Common myeloid progenitor, CD34-positive (primary cell): ENCODE measurements around the gene RIPOR3. TPM values are rescaled to one million over a fixed set of nuclear protein-coding genes. Genes with fewer than 3 reads are reported as not detected.
A peak's percentile ranks its signal among the peaks of the same experiment; 100 is the strongest.

ENCODE experiments used
- CTCF ChIA-PET: fragments of 350-600 bp; sonication (Branson Sonifier 250); formaldehyde crosslinking; loops from one replicate; lab custom pipeline; 2021; ENCODE audit warnings: antibody characterized with exemption; lab: Charles Lee
- POLR2A ChIA-PET: fragments of 350-600 bp; sonication (Branson Sonifier 250); formaldehyde crosslinking; loops from one replicate; lab custom pipeline; 2021; ENCODE audit warnings: antibody characterized with exemption; lab: Charles Lee
- DNase-seq, 3 donors: peaks; one replicate each; pipeline versions ENCODE4 v3.0.0 to v3.0.0-alpha.2; 2013
- H3K27ac ChIP-seq, 2 experiments: 1 replicate in 1 of 2; 2 replicates in 1 of 2; pipeline ENCODE4 v1.7.0; 2013; ENCODE audit warnings: inconsistent platforms in 2 of 2, low read length in 2 of 2, mild to moderate bottlenecking in 2 of 2, low read depth in 1 of 2, moderate library complexity in 1 of 2; ENCODE audit not compliant: severe bottlenecking in 2 of 2, insufficient read depth in 1 of 2, poor library complexity in 1 of 2
- H3K27me3 ChIP-seq, 5 experiments: replicated peaks in 2 of 5; 1 replicate in 3 of 5; 2 replicates in 2 of 5; pipeline versions ENCODE4 v1.6.1 to v1.7.0; 2013; ENCODE audit warnings: low read length in 4 of 5, mild to moderate bottlenecking in 2 of 5, moderate library complexity in 2 of 5, inconsistent platforms in 1 of 5; ENCODE audit not compliant: insufficient read depth in 5 of 5, control insufficient read depth in 4 of 5
- H3K36me3 ChIP-seq, 4 experiments: 1 replicate in 2 of 4; 2 replicates in 2 of 4; pipeline versions ENCODE4 v1.6.1 to v1.7.0; 2013; ENCODE audit warnings: low read length in 3 of 4, control low read depth in 1 of 4, mild to moderate bottlenecking in 1 of 4; ENCODE audit not compliant: control insufficient read depth in 4 of 4, insufficient read depth in 4 of 4
- H3K4me1 ChIP-seq, 4 experiments: 1 replicate in 3 of 4; 2 replicates in 1 of 4; pipeline versions ENCODE4 v1.6.1 to v1.7.1; 2013; ENCODE audit warnings: low read length in 3 of 4, mild to moderate bottlenecking in 3 of 4, control low read depth in 1 of 4, inconsistent platforms in 1 of 4, moderate library complexity in 1 of 4; ENCODE audit not compliant: control insufficient read depth in 4 of 4, insufficient read depth in 4 of 4; ENCODE audit errors: control extremely low read depth in 1 of 4
- H3K4me3 ChIP-seq, 7 experiments: 1 replicate in 4 of 7; 2 replicates in 3 of 7; pipeline versions ENCODE4 v1.5.1 to v1.7.0; 2013; ENCODE audit warnings: mild to moderate bottlenecking in 7 of 7, low read length in 6 of 7, moderate library complexity in 6 of 7, inconsistent platforms in 2 of 7, low read depth in 2 of 7, control low read depth in 1 of 7; ENCODE audit not compliant: insufficient read depth in 4 of 7, control insufficient read depth in 1 of 7; ENCODE audit errors: extremely low read depth in 1 of 7
- H3K9me3 ChIP-seq, 5 experiments: 1 replicate in 4 of 5; 2 replicates in 1 of 5; pipeline versions ENCODE4 v1.6.1 to v1.7.1; 2013; ENCODE audit warnings: low read length in 4 of 5, mild to moderate bottlenecking in 2 of 5, inconsistent platforms in 1 of 5, low read depth in 1 of 5, moderate library complexity in 1 of 5; ENCODE audit not compliant: control insufficient read depth in 4 of 5, insufficient read depth in 2 of 5; ENCODE audit errors: control extremely low read depth in 1 of 5
- WGBS: methylation state at CpG from one replicate; pipeline ENCODE4 v1.1.5; 2013; ENCODE audit not compliant: insufficient coverage; 5-methylcytosine and 5-hydroxymethylcytosine counted together
- polyA plus RNA-seq: library from polyadenylated mRNA; unstranded; fragments of 120-200 nt; gene quantifications from one replicate; pipeline ENCODE4 v1.2.1, GENCODE V29; 2013

Gene RIPOR3
- polyA plus RNA-seq: 27.0 TPM

- Histone ChIP-seq H3K9me3 (no peaks in the 10 kb centered on the region), H3K36me3 (peaks cover 0 to 3% (median 0%) of the 10 kb centered on the region in 4 experiments), H3K27me3 (peaks cover 0 to 2% (median 0%) of the 10 kb centered on the region in 5 experiments), H3K27ac (peak within 1 kb of the TSS; percentile 50 to 79), H3K4me3 (peak within 1 kb of the TSS; percentile 15 to 85 (median 62)), H3K4me1 (peaks cover 3 to 41% (median 20%) of the 10 kb centered on the region in 4 experiments)
- 3% methylated on average over 34 of the region's 42 CpGs for WGBS
- ChIA-PET POLR2A (interaction anchor here (0.6 kb wide), 1 partner anchor 1288 kb away, joined by 3 read pairs; no protein-coding TSS in a partner anchor), CTCF (interaction anchor here (0.6 to 2.1 kb wide), 9 partner anchors 12 to 116 kb away, joined by 3 to 5 read pairs (median 4); no protein-coding TSS in a partner anchor)
- peak; percentile 74 to 93 (median 85) for DNase-seq
Observed at GRCh38 chr20:50690650-50691572, at the start of gene RIPOR3. Gene RIPOR3, minus strand, starts transcription at chr20:50691542. Its CDS starts 414 bp downstream, at chr20:50691128.

- no peaks in the 10 kb centered on the region for H3K27me3 ChIP-seq
- WGBS: 100% methylated on average over 2 of the region's 4 CpGs
- no peaks in the 10 kb centered on the region for H3K9me3 ChIP-seq
- no peak overlapping the region for H3K4me3 ChIP-seq
- CTCF ChIA-PET: no interaction called here
- no peak for DNase-seq
- H3K27ac ChIP-seq: no peak overlapping the region
- H3K4me1 ChIP-seq: peaks cover 2 to 9% (median 4%) of the 10 kb centered on the region in 4 experiments
- H3K36me3 ChIP-seq: peaks cover 0 to 4% (median 0%) of the 10 kb centered on the region in 4 experiments
- POLR2A ChIA-PET: no interaction called here
Observed at GRCh38 chr20:50737352-50737751, 46.0 kb upstream of the RIPOR3 start.

GRCh38 chr20:50735813-50736212, 44.5 kb upstream of the RIPOR3 start:
- CTCF ChIA-PET: interaction anchor here (0.6 kb wide), 1 partner anchor 1559 kb away, joined by 3 read pairs; no protein-coding TSS in a partner anchor

GRCh38 chr20:50734730-50735679, 43.7 kb upstream of the RIPOR3 start:
- Histone ChIP-seq H3K27me3 (no peaks in the 10 kb centered on the region), H3K9me3 (no peaks in the 10 kb centered on the region), H3K4me1 (peaks cover 6 to 23% (median 15%) of the 10 kb centered on the region in 4 experiments), H3K4me3 (no peak overlapping the region), H3K36me3 (peaks cover 0 to 4% (median 0%) of the 10 kb centered on the region in 4 experiments), H3K27ac (no peak overlapping the region)
- CTCF ChIA-PET: interaction anchor here (1.0 to 3.2 kb wide), 3 partner anchors 8 to 54 kb away, joined by 3 to 8 read pairs (median 5); no protein-coding TSS in a partner anchor
- WGBS: 100% methylated on average over 8 of the region's 9 CpGs
- DNase-seq: no peak
- POLR2A ChIA-PET: no interaction called here

More at GRCh38 chr20:50735813-50736212, 44.5 kb upstream of the RIPOR3 start:
- peaks cover 6 to 18% (median 9%) of the 10 kb centered on the region in 4 experiments for H3K4me1 ChIP-seq
- no peaks in the 10 kb centered on the region for H3K9me3 ChIP-seq
- H3K27ac ChIP-seq: no peak overlapping the region
- peaks cover 0 to 4% (median 0%) of the 10 kb centered on the region in 4 experiments for H3K36me3 ChIP-seq
- no peak overlapping the region for H3K4me3 ChIP-seq
- no peak for DNase-seq
- POLR2A ChIA-PET: no interaction called here
- H3K27me3 ChIP-seq: no peaks in the 10 kb centered on the region

GRCh38 chr20:50733644-50734349, 42.5 kb upstream of the RIPOR3 start:
- Histone ChIP-seq H3K36me3 (peaks cover 0 to 2% (median 0%) of the 10 kb centered on the region in 4 experiments), H3K4me1 (peaks cover 6 to 20% (median 15%) of the 10 kb centered on the region in 4 experiments), H3K27me3 (no peaks in the 10 kb centered on the region), H3K4me3 (no peak overlapping the region), H3K9me3 (no peaks in the 10 kb centered on the region), H3K27ac (no peak overlapping the region)
- no CpG with 5 or more reads among the region's 1 CpG for WGBS
- peak in 1 of 3 donors; percentile 17 for DNase-seq
- ChIA-PET POLR2A (interaction anchor here (0.6 kb wide), 1 partner anchor 51 kb away, joined by 4 read pairs; no protein-coding TSS in a partner anchor), CTCF (interaction anchor here (1.0 to 3.2 kb wide), 4 partner anchors 9 to 53 kb away, joined by 3 to 8 read pairs (median 4); partner anchors contain the start of gene RIPOR3)
